GM21381 (cell line): ENCODE measurements around the gene BCDIN3D.

Experiments
- ATAC-seq: cut with Tn5 transposase; IDR thresholded peaks from one replicate; pipeline ENCODE4 v1.9.1; 2021; ENCODE audit warnings: mild to moderate bottlenecking, moderate library complexity; ENCODE audit not compliant: unreplicated experiment

BCDIN3D gene

DNA sequence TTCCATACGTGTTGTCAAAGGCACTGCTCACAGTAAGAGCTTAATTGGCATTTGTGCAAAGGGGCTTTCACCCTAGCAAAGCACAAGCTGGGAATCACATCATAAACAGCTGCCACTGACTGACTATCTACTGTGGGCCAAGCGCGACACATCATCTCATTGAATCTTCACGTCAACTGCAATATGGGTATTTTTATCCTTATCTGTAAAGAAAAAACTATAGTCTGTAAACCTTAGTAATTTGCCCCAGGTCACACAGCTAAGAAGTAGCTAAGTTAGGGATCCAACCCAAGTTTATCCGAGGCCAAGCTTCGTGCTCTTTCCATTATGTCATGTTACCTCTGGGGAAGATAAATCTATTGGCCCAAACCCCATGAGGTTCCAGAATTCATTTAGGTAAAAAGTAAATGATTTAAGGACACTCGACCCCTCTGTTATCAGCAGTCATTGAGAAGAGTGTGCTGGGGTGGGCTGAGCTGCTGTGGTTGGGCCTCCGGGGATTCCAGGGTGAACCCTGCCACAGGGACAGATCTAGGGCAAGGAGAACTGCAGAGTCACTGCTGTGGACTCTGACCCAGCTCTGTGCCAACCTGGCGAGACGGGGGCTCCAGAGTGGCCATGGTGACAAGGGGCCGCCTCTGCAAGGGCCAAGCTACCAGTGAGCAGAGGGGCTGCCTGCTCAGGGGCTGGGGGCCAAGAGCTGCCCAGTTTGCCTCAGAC is 42.3 kb downstream of the BCDIN3D start:
- no peak for ATAC-seq

DNA sequence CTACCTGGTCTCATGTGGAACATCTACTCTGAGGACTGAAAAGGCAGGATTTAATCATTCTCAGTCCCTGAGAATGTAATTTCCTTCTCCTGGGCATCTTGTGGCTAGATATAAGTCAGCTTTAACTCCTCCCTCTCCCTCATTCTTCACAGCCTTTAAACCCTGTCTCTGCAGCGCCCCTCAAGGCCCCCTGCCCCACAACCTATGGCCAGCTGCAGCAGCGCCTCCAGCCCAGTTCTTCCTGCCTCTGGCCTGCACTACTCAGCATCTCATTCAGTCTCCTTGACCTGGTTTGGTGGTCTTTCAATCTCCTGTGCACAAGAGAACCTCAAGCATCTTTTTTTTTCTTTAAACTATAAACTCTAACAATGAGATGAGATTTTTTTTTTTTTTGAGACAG is 44.0 kb downstream of the BCDIN3D start:
- ATAC-seq, result no peak

DNA sequence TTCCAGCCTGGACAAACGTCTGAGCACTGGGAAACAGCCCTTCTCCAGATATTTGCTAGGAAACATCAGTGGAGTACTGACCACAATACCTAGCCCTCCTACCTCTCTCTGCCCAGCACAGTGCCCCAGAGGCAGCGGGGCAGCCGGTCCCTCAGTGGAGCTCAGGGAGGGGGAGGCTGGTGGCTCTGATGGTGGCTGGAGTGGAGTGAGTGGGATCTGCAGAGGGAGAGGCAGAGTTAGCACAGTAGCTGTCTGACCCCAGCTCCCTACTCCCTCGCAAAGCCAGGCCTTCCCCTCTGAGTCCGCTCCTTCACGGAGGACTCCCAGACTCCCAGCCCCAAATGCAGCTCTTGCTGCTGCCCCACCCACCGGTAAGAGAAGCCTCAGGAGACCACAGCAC is 44.7 kb downstream of the BCDIN3D start:
- ATAC-seq, result no peak

DNA sequence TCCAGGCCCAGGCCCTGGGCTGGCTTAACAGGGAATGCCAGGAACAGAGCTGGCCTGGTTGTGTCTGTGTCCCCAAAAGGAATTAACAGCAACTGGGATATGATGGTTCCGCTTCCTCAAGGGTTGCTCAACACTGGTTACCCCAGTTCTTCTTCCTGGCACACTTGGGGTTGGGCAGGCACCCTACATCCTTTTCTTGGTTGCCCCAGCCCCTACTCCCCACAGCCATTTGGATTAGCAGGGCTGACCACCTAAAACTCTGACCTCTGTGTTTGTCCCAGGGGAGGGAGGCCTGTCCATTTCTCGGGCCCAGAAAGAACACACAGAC is 45.5 kb downstream of the BCDIN3D start:
- ATAC-seq, result no peak

DNA sequence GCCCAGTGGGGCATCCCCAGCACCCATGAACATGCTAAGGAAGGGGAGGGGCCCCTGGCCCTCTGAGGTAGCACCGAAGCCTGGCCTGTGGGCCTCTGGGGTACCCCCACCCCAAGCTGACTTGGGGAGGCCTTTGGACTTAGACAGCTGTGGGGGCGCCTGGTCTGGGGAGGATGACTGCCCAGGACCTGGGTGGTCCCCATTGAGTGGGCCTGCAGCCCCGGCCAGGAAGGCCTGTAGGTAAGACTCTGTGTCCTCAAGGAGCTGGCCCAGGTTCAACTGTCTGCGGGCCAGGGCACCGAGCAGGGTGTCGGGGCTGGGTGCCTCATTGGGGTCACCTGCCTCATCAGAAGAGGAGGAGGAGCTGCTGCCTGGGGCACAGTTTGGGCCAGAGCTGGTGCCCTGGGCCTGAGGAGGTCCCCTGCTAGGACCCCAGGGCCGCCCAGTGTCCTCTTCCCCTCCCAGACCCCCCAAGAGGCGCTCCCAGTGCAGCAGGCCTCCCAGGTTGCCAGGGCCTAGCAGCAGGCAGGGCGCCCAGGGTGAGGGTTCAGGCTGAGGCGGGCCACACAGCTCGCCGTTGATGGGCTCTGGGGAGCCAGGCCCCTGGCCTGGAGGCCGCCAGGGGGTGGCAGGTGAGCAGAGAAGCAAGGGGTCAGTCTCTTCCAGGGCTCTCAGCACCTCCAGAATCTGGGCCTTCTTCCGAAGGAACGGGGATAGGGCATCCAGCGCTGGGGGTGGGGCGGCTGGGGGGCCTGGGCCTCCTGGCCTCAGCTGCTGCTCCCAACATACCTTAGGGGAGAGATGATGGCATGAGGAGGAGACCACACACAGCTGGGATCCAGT is 46.1 kb downstream of the BCDIN3D start:
- ATAC-seq, result no peak

DNA sequence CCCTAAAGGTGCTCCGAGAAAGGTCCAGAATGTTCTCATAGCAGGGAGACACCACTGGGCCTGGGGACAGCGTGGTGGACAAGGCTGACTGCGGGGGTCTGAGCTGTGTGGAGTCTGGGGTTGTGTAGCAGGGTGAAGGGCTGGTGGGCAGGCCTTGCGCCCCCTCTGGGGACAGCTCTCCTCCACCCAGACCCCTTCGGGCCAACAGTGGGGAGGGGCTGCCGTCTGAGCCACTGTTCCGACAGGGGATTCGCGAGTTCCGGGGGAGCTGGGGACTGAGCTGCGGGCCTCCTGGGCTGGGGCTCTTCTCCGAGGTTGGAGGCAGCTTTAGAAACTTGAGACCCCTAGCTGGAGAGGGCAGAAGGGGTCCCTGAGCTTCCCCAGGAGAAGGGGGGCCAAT is 46.8 kb downstream of the BCDIN3D start:
- no peak for ATAC-seq

DNA sequence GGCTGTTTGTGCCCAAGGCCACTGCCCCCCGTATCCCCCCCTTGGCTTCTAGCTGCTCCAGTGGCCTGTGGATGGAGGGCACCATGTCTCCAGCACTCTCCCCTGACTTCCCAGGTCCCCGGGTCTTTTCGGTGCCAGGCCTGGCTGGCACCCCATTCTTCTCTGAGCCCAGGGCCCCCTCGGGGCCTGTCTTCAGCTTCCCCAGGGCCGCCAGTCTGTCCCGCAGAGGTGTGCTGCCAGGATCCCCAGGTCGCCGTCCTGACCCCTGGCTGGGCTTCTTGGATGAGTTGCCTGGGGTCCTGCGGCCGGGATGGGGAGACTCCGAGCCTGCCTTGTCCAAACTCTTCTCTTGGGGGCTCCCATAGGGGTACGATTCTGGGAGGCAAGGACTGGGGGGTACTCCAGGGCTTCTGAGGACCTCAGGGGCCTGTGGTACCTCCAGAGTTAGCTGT is 47.2 kb downstream of the BCDIN3D start:
- no peak for ATAC-seq

DNA sequence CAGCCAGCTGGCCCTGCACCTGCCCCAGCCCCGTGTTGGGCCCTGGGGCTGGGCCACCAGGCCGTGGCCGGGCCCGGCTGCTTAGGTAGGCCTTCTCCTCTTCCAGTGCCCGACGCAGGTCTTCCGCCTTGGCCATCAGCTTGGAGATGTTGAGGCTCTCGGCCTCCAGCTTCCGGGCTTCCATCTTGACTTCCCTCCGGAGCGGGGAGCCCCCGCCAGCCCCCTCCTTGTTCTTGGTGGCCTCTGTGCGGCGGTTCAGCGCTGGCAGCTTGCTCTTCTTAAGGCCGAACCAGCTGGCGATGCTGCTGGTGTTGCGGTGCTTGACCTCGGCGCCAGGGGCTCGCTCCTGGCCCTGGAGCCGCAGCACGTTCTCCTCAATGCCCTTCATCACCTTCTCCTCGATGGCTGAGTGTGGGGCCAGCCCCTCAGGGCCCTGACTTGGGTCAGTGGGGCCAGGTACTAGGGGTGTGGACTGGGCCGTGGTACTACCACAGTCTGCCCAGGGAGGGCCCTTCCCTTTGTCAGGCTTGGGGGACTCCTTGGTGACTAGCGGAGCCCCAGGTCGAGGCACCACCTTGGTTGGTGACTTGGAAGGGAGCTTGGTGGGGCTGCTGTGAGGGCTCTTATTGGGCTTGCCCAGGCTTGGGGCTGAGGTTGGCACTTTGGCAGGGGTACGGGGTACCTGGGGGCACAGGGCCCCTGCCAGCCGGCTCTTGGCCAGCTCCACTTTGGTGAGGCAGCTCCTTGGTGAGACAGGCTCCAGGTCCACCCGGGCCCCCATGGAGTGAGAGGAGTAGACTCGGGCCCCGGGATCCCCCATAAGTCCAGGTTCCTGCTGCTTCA is 47.9 kb downstream of the BCDIN3D start:
- no peak for ATAC-seq

DNA sequence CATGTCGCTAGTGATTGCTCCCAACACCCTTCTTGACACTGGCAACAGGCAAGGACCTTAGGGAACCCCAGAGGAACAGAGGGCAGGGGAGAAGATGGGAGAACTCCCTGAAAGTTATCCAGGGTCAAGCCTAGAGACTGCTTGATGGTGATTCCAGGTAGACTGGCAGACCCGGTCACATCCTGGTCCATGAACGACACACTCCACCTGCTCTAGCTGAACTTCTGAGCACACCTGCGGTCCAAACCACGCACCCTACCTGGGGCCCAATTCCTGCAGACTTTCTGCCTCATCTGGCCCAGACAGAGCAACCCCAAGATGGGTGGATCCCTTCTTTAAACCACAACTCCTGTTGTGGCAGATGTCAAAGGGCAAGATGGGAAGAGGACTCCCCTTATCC is 48.9 kb downstream of the BCDIN3D start:
- ATAC-seq, result no peak

DNA sequence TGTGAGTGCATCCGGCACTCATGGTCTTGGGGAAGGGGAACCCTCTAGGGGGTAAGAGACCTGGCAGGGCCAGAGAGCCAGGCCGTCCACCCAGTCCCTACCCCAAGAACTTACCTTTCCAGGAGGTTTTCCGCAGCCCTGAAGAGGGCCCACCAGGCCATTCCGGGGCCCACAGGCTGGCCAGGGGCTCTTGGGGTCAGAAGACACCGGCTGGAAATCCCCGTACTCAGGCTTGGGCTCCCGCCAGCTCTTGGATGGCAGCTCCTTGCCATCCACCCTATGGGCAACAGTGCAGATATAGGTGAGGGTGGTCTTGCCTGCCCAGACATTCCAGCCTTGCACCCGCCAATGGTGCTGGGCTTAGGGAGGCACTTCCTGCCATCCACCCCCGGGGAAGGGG is 49.3 kb downstream of the BCDIN3D start:
- no peak for ATAC-seq

DNA sequence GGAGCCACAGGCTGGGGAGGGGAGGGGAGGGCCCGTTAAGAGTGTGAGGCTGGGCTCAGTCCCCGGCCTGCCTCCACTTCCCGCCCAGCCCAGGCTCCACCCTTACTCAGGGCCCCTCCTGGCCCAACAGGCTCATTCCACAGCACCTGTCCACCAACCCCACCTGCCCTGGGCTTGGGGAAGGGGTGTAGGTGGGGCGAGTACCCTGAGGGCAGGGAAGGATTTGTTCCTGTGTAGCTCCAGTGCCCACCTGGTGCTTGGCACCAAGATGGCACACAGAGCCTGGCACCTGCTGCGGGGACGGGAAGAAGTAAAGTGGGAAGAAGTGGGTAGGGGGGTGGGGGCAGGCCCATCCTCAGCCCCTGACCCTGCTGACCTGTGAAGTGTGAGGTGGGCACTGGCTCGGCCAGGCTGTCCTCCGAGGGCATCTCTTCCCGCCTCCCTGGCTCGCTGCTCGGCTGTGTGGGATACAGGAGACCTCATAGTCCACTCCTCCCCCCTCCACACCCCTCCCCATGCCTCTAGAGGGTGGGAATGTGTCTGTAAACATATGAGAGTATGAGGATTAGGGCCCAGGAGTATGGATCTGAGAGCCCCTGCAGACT is 49.8 kb downstream of the BCDIN3D start:
- no peak for ATAC-seq

DNA sequence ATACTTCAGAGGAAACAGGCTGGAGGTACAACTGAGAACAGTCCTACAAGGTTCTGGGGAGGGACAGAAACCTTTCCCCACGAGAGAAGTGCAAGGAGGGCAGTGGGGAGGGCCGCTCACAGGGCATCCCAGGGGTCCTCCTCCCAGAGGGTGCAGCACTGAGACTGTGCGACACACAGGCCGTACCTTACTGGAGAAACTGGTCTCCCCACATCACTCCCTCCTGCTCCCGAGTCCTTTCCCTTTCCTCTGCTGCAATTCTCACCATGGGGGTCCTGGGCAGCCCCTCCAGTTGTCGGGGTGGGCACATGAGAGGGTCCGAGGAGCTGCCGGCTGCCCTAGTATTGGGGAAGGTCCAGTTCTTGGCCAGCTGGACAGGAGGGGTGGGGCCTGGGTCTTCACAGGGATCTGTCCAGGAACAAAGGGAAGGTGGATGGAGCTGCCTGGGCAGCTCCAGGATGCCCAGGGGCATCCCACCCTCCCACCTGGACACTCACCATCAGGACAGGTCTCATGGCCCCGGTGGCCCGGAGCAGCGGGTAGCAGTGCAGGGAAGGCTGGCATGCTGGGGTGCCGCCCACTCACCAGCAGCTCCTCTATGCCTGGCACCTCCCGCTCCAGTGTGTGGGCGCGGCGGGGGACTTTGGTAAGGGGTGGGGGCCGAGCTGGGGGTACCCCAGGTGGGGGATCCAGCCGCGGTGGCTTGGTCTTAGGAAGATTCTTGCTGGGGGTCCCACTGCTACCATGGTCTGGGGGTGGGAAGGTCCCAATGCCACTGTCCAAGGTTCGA is 50.5 kb downstream of the BCDIN3D start:
- no peak for ATAC-seq

DNA sequence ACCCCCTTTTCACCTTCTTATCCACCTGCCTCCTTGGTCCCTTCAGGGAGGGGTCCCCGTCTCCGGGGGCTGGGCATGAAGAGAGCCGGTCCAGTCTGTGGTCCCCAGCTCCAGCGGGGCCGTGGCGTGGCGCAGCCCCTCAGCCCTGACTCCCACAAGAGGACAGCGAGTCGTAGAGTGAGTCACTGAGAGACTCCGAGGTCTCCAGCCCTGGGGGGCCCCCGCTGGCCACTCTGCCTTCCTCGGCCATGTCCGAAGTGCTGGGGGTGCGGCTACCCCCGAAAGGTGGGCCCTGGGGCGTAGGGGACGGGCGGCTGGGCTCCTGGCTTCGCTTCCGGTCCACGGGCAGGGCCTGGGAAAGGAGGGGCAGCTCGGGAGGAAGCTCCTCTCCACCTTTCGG is 51.2 kb downstream of the BCDIN3D start:
- ATAC-seq, result no peak

DNA sequence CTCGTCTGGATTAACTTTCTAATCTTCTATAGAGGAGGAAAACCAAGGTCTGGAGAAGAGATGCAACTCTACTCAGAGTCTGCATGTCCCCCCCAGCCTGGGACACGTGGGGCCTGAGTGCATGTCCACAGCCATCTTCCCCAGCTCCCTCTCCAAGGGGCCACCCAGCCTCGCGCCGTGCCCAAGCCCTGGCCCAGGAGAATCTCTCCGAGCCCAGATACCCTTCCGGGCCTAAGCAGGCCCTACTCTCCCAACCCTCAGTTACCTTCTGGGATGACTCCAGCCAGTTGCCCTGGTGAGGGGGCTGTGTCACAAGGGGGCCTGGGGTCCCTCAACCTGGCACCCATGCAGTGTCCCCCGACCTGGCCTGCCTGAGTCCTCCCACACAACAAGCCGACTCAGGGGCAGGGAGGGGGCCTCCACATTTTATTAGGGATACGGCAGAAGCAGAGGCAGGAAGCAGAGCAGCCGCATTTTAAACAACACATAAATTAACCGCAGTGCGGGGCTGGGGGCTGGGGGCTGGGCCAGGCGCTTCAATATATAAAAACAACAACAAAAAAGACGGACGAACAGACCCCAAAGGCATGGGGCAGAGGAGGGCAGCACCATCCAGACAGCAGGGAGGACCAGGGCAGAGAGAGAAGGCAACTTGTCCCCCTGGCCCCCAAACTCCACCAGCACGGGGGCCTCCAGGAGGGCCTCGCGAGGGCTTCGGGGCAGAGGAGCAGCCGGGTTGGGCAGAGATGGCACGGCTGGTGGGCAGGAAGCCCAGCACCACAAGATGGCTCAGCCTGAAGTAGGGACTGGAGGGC is 52.0 kb downstream of the BCDIN3D start:
- ATAC-seq, result no peak

DNA sequence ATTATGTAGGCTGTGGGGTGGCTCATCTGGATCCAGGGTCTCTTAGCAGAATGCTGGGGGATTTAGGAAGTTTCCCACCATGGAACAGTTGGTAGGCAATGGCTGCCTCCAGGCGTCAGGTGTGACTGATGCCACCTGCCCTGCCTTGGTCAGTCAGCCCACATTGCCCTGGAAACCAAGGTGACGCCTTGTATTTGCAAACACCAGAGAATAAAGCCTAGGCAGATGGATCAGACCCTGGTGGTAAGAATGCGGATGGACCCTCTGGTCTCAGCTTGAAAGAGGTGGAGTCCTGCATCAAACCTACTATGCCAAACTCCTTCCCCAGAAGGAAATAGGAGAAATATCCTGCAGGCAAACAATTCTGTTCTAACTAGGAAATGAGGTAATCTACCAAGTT is 52.9 kb downstream of the BCDIN3D start:
- ATAC-seq, result no peak

DNA sequence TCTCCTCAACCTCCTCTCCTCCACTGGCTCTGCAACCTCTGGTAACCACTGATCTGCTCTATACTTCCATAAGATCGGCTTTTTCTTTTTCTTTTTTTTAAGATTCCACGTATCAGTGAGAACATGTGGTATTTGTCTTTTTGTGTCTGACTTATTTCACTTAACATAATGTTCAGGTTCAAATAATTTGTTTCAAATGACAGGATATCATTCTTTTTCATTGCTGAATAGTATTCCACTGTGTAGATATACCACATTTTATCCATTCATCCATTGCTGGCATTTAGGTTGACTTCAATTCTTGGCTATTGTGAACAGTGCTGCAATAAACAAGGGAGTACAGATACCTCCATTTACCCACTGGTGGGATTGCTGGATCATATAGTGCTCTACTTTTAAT is 55.2 kb downstream of the BCDIN3D start:
- no peak for ATAC-seq
